ENCODE measurements around the gene THRA.

Gene THRA

GRCh38 chr17:40070709-40071312 is 8.0 kb downstream of the THRA start:
- no peak for TF ChIP-seq Cebpa-rat (IDR thresholded peaks at IDR 0.05)
- peak overlapping the region; percentile 3 to 55 (median 42); a peak in 15 of 20 replicates for H3K4me3 ChIP-seq
- peaks cover 98 to 100% (median 100%) of the 10 kb centered on the region in 10 experiments for H3K4me1 ChIP-seq
- H3K27ac ChIP-seq: peak overlapping the region; percentile 63 to 93 (median 85); a peak in 21 of 22 replicates
- no peaks in the 10 kb centered on the region for H4K20me1 ChIP-seq
- no peaks in the 10 kb centered on the region for H3K27me3 ChIP-seq
- peak overlapping the region; percentile 39 to 85 (median 76); a peak in 21 of 22 replicates for H3K9ac ChIP-seq
- H3K9me3 ChIP-seq (replicated peaks in 1 of 11): no peaks in the 10 kb centered on the region
- H3K36me3 ChIP-seq: peaks cover 0 to 6% (median 0%) of the 10 kb centered on the region in 11 experiments; a peak in 1 of 22 replicates
- peak overlapping the region; percentile 93 to 99 (median 97) for H3K4me2 ChIP-seq

DNA sequence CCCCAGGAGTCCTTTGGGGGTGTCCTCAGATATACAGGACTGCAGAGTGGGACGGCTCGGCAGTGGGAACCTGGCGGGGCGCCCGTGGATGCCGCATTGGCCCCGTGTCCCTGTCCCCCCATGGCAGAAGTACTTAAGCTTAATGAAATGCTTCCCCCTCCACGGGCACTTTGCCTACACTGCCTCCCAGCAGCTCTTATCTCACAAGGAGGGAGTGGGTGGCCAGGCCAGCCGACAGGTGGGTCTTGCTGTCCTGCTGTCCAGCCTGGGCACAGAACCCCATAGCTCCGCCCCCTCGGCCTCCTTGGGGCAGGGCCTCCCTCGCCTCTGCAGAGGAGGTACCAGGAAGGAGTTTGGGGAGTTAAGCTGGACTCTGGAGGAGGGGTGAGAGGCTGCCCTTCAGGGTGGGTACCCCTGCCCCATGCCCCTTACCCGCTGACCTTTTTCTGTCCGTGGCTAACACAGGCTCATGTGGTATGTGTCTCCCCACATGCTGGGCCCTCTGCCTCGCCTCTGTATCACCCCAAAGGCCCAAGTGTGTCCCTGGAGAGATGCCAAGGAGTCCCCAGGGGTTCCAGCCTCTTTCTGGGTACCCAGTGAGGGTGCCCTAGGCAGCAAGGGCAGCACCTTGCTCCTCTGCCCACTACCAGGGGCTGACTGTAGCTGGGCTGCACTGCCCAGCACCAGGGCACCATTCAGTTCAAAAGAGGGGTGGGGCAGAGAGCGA is 8.7 kb downstream of the THRA start:
- H3K36me3 ChIP-seq: peaks cover 0 to 6% (median 0%) of the 10 kb centered on the region in 11 experiments; a peak in 2 of 22 replicates
- peak overlapping the region; percentile 39 to 85 (median 76); a peak in 20 of 22 replicates for H3K9ac ChIP-seq
- no peaks in the 10 kb centered on the region for H3K27me3 ChIP-seq
- peak overlapping the region; percentile 93 to 99 (median 97) for H3K4me2 ChIP-seq
- no peaks in the 10 kb centered on the region for H4K20me1 ChIP-seq
- H3K4me3 ChIP-seq: peak overlapping the region in 9 of 10 experiments; percentile 17 to 55 (median 41); a peak in 15 of 20 replicates
- H3K4me1 ChIP-seq: peaks cover 98 to 100% (median 100%) of the 10 kb centered on the region in 10 experiments
- no peak for TF ChIP-seq Cebpa-rat (IDR thresholded peaks at IDR 0.05)
- H3K9me3 ChIP-seq (replicated peaks in 1 of 11): no peaks in the 10 kb centered on the region
- H3K27ac ChIP-seq: peak overlapping the region; percentile 63 to 93 (median 85); a peak in 21 of 22 replicates

DNA sequence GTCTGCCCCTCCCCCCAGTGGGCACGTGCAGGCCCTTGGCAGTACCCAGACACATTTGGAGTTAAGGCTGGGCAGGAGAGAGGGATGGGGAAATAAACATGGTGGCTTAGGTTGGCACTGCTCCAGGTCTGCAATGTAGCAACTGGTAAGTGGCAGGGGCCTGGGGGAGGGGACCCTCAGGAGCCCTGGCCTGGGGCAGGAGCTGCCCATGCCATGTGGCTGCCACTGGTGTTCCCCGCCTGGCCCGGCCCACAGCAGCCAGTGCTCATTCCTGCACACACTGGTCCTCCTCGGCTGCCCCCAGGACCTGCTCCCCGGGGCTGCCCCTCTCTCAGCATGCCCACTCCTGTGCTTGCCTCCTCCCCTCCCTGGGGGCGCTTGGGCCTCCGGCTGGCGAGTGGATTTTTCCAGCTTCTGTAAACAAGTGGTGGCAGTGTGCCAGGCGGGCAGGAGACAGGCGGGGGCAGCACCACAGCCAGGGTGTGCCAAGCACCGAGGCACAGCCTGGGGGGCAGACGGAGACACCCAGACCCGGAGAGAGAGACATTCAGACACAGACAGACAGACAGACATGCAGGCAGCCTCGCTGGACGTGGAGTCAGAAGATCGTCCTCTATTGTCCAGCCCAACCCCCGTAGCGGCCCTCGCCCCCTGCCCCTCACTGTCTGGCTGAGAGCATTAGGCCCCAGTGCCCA is 9.4 kb downstream of the THRA start:
- H3K4me2 ChIP-seq: peak overlapping the region; percentile 93 to 99 (median 97)
- peaks cover 98 to 100% (median 100%) of the 10 kb centered on the region in 10 experiments for H3K4me1 ChIP-seq
- peak overlapping the region; percentile 39 to 85 (median 76); a peak in 19 of 22 replicates for H3K9ac ChIP-seq
- TF ChIP-seq Cebpa-rat (IDR thresholded peaks at IDR 0.05): 0 out of 22 replicates have a peak, but pooled peaks of 1 of the 11 experiments have one; percentile 11
- no peaks in the 10 kb centered on the region for H3K27me3 ChIP-seq
- peak overlapping the region; percentile 63 to 93 (median 85); a peak in 21 of 22 replicates for H3K27ac ChIP-seq
- no peaks in the 10 kb centered on the region for H4K20me1 ChIP-seq
- peaks cover 0 to 12% (median 6%) of the 10 kb centered on the region in 11 experiments; a peak in 9 of 22 replicates for H3K36me3 ChIP-seq
- no peaks in the 10 kb centered on the region for H3K9me3 ChIP-seq (replicated peaks in 1 of 11)
- peak overlapping the region in 8 of 10 experiments; percentile 7 to 55 (median 32); a peak in 12 of 20 replicates for H3K4me3 ChIP-seq

DNA sequence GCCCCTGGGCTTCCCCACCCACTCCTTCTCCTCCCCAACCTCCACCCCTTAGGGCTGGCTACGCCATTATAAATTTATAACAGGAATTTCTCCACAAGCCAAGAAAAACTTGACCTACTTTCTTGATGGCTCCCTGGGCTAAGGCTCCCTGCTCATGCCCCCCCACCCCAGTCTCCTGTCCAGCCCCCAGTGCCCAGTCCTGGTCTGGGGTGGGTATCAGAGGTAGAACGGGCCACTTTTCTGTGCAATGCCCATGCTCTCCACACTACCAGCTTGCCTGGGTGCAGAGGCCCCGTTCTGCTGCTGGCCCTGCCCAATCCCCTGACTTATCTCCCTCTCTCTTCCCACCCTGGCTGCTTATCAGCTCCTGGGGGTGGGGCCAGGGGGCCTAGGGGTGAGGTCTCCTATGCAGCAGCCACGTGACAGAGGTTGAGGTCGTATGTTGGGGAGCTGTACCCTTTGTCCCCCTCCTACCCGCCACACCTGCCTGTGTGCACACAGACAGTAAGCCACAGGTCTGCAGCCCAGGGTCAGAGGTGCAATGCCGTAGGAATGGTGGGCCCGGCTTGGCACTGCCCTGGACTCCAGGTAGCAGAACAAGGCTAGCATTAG is 10.1 kb downstream of the THRA start:
- no peaks in the 10 kb centered on the region for H3K27me3 ChIP-seq
- H4K20me1 ChIP-seq: no peaks in the 10 kb centered on the region
- peak overlapping the region; percentile 93 to 99 (median 97) for H3K4me2 ChIP-seq
- peaks cover 0 to 18% (median 12%) of the 10 kb centered on the region in 11 experiments; a peak in 14 of 22 replicates for H3K36me3 ChIP-seq
- peak overlapping the region in 10 of 11 experiments; percentile 63 to 93 (median 86); a peak in 19 of 22 replicates for H3K27ac ChIP-seq
- peak overlapping the region; percentile 39 to 85 (median 76); a peak in 19 of 22 replicates for H3K9ac ChIP-seq
- H3K9me3 ChIP-seq (replicated peaks in 1 of 11): no peaks in the 10 kb centered on the region
- no peak overlapping the region for H3K4me3 ChIP-seq
- H3K4me1 ChIP-seq: peaks cover 91 to 100% (median 99%) of the 10 kb centered on the region in 10 experiments
- no peak for TF ChIP-seq Cebpa-rat (IDR thresholded peaks at IDR 0.05)

DNA sequence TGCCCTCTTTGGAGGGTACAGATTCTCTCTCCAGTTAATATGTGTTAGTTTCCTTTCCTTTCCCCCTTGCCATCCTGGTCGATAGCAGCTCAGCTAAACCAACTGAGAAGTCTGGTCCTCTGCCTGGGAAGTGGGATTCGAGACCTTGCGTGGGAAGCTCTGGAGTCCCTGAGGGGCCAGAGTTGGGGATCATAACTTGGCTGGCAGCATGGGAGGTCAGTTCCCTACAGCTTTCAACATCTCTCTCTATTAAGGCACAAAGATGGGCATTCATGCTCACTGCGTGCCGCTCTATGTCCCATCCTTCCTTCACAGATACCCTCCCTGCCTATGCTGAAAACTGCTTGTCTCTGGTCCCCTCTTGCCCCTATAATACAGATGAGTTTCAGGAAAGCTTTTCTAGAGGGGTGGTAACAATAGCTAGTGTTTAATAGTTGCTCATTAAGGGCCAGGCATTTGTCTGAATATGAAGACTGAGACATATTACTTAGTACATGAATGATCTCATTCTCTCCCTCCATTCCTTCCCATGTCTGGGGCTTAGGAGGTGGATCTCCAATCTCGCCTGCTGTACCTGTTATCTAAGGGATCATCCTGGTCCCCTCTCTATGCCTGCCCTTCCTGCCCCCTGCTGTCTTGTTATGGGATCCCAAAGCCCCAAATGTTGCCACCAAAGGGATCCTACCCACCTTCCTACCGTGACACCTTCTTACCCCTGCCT is 10.8 kb downstream of the THRA start:
- Histone ChIP-seq H4K20me1 (no peaks in the 10 kb centered on the region), H3K27ac (peak overlapping the region in 9 of 11 experiments; percentile 14 to 93 (median 86); a peak in 17 of 22 replicates), H3K27me3 (no peaks in the 10 kb centered on the region), H3K36me3 (peaks cover 4 to 25% (median 19%) of the 10 kb centered on the region in 11 experiments; a peak in 15 of 22 replicates), H3K4me1 (peaks cover 87 to 98% (median 96%) of the 10 kb centered on the region in 10 experiments), H3K9me3 (replicated peaks in 1 of 11) (no peaks in the 10 kb centered on the region), H3K4me2 (peak overlapping the region; percentile 93 to 99 (median 97)), H3K4me3 (no peak overlapping the region), H3K9ac (peak overlapping the region in 7 of 11 experiments; percentile 7 to 85 (median 76); a peak in 8 of 22 replicates)
- no peak for TF ChIP-seq Cebpa-rat (IDR thresholded peaks at IDR 0.05)

DNA sequence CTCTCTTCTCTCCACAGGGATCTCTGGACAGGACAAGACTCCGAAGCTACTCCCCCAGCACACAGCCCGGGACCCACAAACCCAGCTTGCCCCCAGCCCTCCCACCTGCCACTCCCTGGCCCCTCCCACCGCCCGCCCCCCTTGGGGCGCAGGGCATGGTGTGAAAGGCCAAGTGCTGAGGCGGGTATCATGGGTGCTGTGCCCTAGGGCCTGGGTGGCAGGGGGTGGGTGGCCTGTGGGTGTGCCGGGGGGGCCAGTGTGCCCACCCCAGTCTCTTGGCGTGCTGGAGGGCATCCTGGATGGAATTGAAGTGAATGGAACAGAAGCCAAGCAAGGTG is 11.4 kb downstream of the THRA start:
- Histone ChIP-seq H3K27ac (peak overlapping the region in 10 of 11 experiments; percentile 14 to 93 (median 86); a peak in 18 of 22 replicates), H3K27me3 (no peaks in the 10 kb centered on the region), H3K9ac (peak overlapping the region in 7 of 11 experiments; percentile 63 to 85 (median 76); a peak in 9 of 22 replicates), H4K20me1 (no peaks in the 10 kb centered on the region), H3K36me3 (peaks cover 4 to 30% (median 24%) of the 10 kb centered on the region in 11 experiments; a peak in 16 of 22 replicates), H3K4me3 (no peak overlapping the region), H3K4me1 (peaks cover 83 to 93% (median 91%) of the 10 kb centered on the region in 10 experiments), H3K4me2 (peak overlapping the region; percentile 94 to 99 (median 97)), H3K9me3 (replicated peaks in 1 of 11) (no peaks in the 10 kb centered on the region)
- TF ChIP-seq Cebpa-rat (IDR thresholded peaks at IDR 0.05): no peak

- no peak for TF ChIP-seq Cebpa-rat (IDR thresholded peaks at IDR 0.05)
- H3K9me3 ChIP-seq (replicated peaks in 1 of 11): no peaks in the 10 kb centered on the region
- H3K4me3 ChIP-seq: peak overlapping the region in 3 of 10 experiments; percentile 38 to 49 (median 41); a peak in 7 of 20 replicates
- peak overlapping the region; percentile 64 to 93 (median 86); a peak in 21 of 22 replicates for H3K27ac ChIP-seq
- H4K20me1 ChIP-seq: no peaks in the 10 kb centered on the region
- no peaks in the 10 kb centered on the region for H3K27me3 ChIP-seq
- peaks cover 4 to 37% (median 28%) of the 10 kb centered on the region in 11 experiments; a peak in 16 of 22 replicates for H3K36me3 ChIP-seq
- H3K9ac ChIP-seq: peak overlapping the region in 10 of 11 experiments; percentile 60 to 85 (median 70); a peak in 21 of 22 replicates
- peaks cover 76 to 86% (median 84%) of the 10 kb centered on the region in 10 experiments for H3K4me1 ChIP-seq
- peak overlapping the region; percentile 78 to 99 (median 97) for H3K4me2 ChIP-seq
These were observed 12.1 kb downstream of the THRA start for GRCh38 chr17:40074871-40075200.

Measured in BLaER1 treated with 17β-estradiol and CSF1 and Interleukin-3, amounts not matched to agents 10 nM and 100 nM (cell line).